NCI-H2107 treated with DMSO at 0.1 percent for 48 hours (cell line): ENCODE data around the gene RNU4-1.
A peak's percentile ranks its signal among the peaks of the same experiment; 100 is the strongest.
"Not testable (repeated sequence)": the region's sequence is repeated elsewhere in the genome, so short reads cannot be mapped to it uniquely, and the experiment has no call there.

ENCODE experiments used
- DNase-seq: peaks from one replicate; lab custom pipeline; 2025; ENCODE audit not compliant: unreplicated experiment; lab: John Stamatoyannopoulos, UW

Gene RNU4-1

GRCh38 chr12:120292661-120293531, at the start of gene RNU4-1:
TSS of gene RNU4-1 (minus strand) at chr12:120293237.
- peak; percentile 94 for DNase-seq

GRCh38 chr12:120342175-120343038, 49.4 kb upstream of the RNU4-1 start:
- DNase-seq, result no peak

GRCh38 chr12:120339256-120339655, 46.2 kb upstream of the RNU4-1 start:
- no peak for DNase-seq

- no peak for DNase-seq
Measured at GRCh38 chr12:120337730-120338129, 44.7 kb upstream of the RNU4-1 start.

GRCh38 chr12:120336392-120336791, 43.4 kb upstream of the RNU4-1 start:
- DNase-seq, result not testable (repeated sequence)

- DNase-seq, result not testable (repeated sequence)
Measured at GRCh38 chr12:120335447-120335846, 42.4 kb upstream of the RNU4-1 start.

GRCh38 chr12:120332523-120332922, 39.5 kb upstream of the RNU4-1 start:
- DNase-seq, result no peak

- no peak for DNase-seq
Measured at GRCh38 chr12:120332041-120332440, 39.0 kb upstream of the RNU4-1 start.

- no peak for DNase-seq
Measured at GRCh38 chr12:120331390-120331789, 38.4 kb upstream of the RNU4-1 start.

GRCh38 chr12:120328228-120328627, 35.2 kb upstream of the RNU4-1 start:
- no peak for DNase-seq

- no peak for DNase-seq
Measured at GRCh38 chr12:120327593-120327992, 34.6 kb upstream of the RNU4-1 start, which contains the start of gene PLA2G1B. TSS of gene PLA2G1B (minus strand) at chr12:120327779. CDS start at chr12:120327753, 26 bp downstream.

GRCh38 chr12:120324841-120325417, 31.9 kb upstream of the RNU4-1 start:
- DNase-seq, result no peak

- no peak for DNase-seq
Measured at GRCh38 chr12:120323772-120324171, 30.7 kb upstream of the RNU4-1 start.

GRCh38 chr12:120321382-120322202, 28.6 kb upstream of the RNU4-1 start:
- no peak for DNase-seq

- peak; percentile 100 for DNase-seq
Measured at GRCh38 chr12:120317224-120318105, 24.4 kb upstream of the RNU4-1 start.

- DNase-seq, result no peak
Measured at GRCh38 chr12:120316798-120317223, 23.8 kb upstream of the RNU4-1 start.

- DNase-seq, result no peak
Measured at GRCh38 chr12:120314220-120314619, 21.2 kb upstream of the RNU4-1 start.

GRCh38 chr12:120301962-120302815, 9.2 kb upstream of the RNU4-1 start, which contains the start of gene SIRT4:
TSS of gene SIRT4 (plus strand) at chr12:120302321. CDS start at chr12:120303562, 1,241 bp downstream.
- peak; percentile 96 for DNase-seq

- DNase-seq, result no peak
Measured at GRCh38 chr12:120292411-120292660, 701 bp downstream of the RNU4-1 start.
